ENCODE data around the gene SFSWAP.

- TF ChIP-seq CTCF (IDR thresholded peaks at IDR 0.05; ENCODE audit: low read depth, low read length, missing input control), result no peak
- no peak for TF ChIP-seq JUND (IDR thresholded peaks at IDR 0.05)
- no peak for TF ChIP-seq REST (IDR thresholded peaks at IDR 0.05)
- no peak for TF ChIP-seq HNF4G (IDR thresholded peaks at IDR 0.05)
- no peak for TF ChIP-seq ATF3 (IDR thresholded peaks at IDR 0.05)
- no peak for TF ChIP-seq FOXA1 (IDR thresholded peaks at IDR 0.05)
Observed at GRCh38 chr12:131732996-131733615, 22.2 kb downstream of the SFSWAP start.
